GM23338 (cell line): Measurements from ENCODE around the gene LYG2. TPM values are rescaled to one million over a fixed set of nuclear protein-coding genes. Genes with fewer than 3 reads are reported as not detected.
"Not testable (repeated sequence)": the region's sequence is repeated elsewhere in the genome, so short reads cannot be mapped to it uniquely, and the experiment has no call there.

Source experiments
- ATAC-seq: fragments of 200-7000 bp; cut with Tn5 transposase; 3 replicates; pipeline ENCODE4 v1.9.1; 2020
- DNase-seq: peaks from one replicate; pipeline ENCODE4 v3.0.0-alpha.2; 2015; ENCODE audit warnings: low spot score
- H2AFZ ChIP-seq: fragments of 200-600 bp; sonication (generic); 2 replicates; pipeline ENCODE4 v1.8.0; 2016; ENCODE audit warnings: antibody characterized with exemption, mild to moderate bottlenecking, moderate library complexity
- H3F3A ChIP-seq: fragments of 200-600 bp; sonication (generic); replicated peaks from 2 replicates; pipeline ENCODE4 v1.8.0; 2017; ENCODE audit warnings: antibody characterized with exemption, mixed run types, low read depth
- H3K27ac ChIP-seq: fragments of 200-600 bp; sonication (generic); 2 replicates; pipeline ENCODE4 v1.6.1; 2016; ENCODE audit warnings: low read depth
- H3K27me3 ChIP-seq: fragments of 200-600 bp; sonication (generic); 2 replicates; pipeline ENCODE4 v1.8.0; 2016; ENCODE audit warnings: mild to moderate bottlenecking, mixed run types, moderate library complexity; ENCODE audit not compliant: insufficient read depth
- H3K36me3 ChIP-seq: fragments of 200-600 bp; sonication (generic); 2 replicates; pipeline ENCODE4 v1.8.0; 2016; ENCODE audit warnings: mild to moderate bottlenecking; ENCODE audit not compliant: insufficient read depth
- H3K4me1 ChIP-seq: fragments of 200-600 bp; sonication (generic); 2 replicates; pipeline ENCODE4 v1.8.0; 2016; ENCODE audit warnings: mild to moderate bottlenecking, moderate library complexity; ENCODE audit not compliant: insufficient read depth
- H3K4me2 ChIP-seq: fragments of 200-600 bp; sonication (generic); 2 replicates; pipeline ENCODE4 v1.7.1; 2017; ENCODE audit warnings: mixed run types
- H3K4me3 ChIP-seq: fragments of 200-600 bp; sonication (generic); 2 replicates; pipeline ENCODE4 v1.6.1; 2016; ENCODE audit warnings: mixed run types
- H3K79me2 ChIP-seq: fragments of 200-600 bp; sonication (generic); replicated peaks from 2 replicates; pipeline ENCODE4 v1.8.0; 2017; ENCODE audit warnings: mild to moderate bottlenecking; ENCODE audit not compliant: insufficient read depth
- H3K9me2 ChIP-seq: fragments of 200-600 bp; sonication (generic); 2 replicates; pipeline ENCODE4 v1.8.0; 2017; ENCODE audit not compliant: insufficient read depth
- H4K20me1 ChIP-seq: fragments of 200-600 bp; sonication (generic); replicated peaks from 2 replicates; pipeline ENCODE4 v1.8.0; 2017; ENCODE audit warnings: mild to moderate bottlenecking; ENCODE audit not compliant: insufficient read depth
- H3K27ac Mint-ChIP-seq: 2 replicates; pipeline ENCODE4 v1.8.0; 2020; ENCODE audit warnings: inconsistent platforms, mild to moderate bottlenecking, moderate library complexity, mixed read lengths
- H3K27me3 Mint-ChIP-seq: 3 replicates; pipeline ENCODE4 v1.8.0; 2022; ENCODE audit warnings: low read depth, mild to moderate bottlenecking, moderate library complexity, mixed read lengths, inconsistent platforms; ENCODE audit not compliant: insufficient read depth, poor library complexity
- H3K36me3 Mint-ChIP-seq: 3 replicates; pipeline ENCODE4 v1.8.0; 2021; ENCODE audit warnings: low read depth, mild to moderate bottlenecking, inconsistent platforms, moderate library complexity, mixed read lengths
- H3K4me1 Mint-ChIP-seq: 3 replicates; pipeline ENCODE4 v1.8.0; 2020; ENCODE audit warnings: mild to moderate bottlenecking, inconsistent platforms, mixed read lengths
- H3K4me3 Mint-ChIP-seq: 3 replicates; pipeline ENCODE4 v1.8.0; 2021; ENCODE audit warnings: moderate library complexity, mild to moderate bottlenecking, inconsistent platforms, mixed read lengths
- H3K9me3 Mint-ChIP-seq: 3 replicates; pipeline ENCODE4 v1.8.0; 2020; ENCODE audit warnings: moderate library complexity, mild to moderate bottlenecking, inconsistent platforms, mixed read lengths
- CREB1 ChIP-seq: fragments of 250-450 bp; sonication (Bioruptor Pico); IDR thresholded peaks from 2 replicates; pipeline ENCODE4 v1.5.0; 2020; ENCODE audit warnings: low read depth, mild to moderate bottlenecking, moderate library complexity
- JUNB ChIP-seq: IDR thresholded peaks from one replicate; pipeline ENCODE4 v1.6.1; 2016; ENCODE audit warnings: antibody characterized with exemption; ENCODE audit not compliant: unreplicated experiment
- NANOG ChIP-seq: IDR thresholded peaks from 2 replicates; pipeline ENCODE4 v1.6.1; 2016; ENCODE audit warnings: antibody characterized with exemption, borderline replicate concordance
- POLR2AphosphoS5 ChIP-seq: IDR thresholded peaks from 2 replicates; pipeline ENCODE4 v1.6.1; 2016; ENCODE audit warnings: antibody characterized with exemption, low read depth
- ZNF114 ChIP-seq: fragments of 250-450 bp; sonication (Bioruptor Pico); IDR thresholded peaks from 2 replicates; pipeline ENCODE4 v1.5.0; 2020; ENCODE audit warnings: mild to moderate bottlenecking, moderate library complexity
- polyA plus RNA-seq: library from polyadenylated mRNA; unstranded; fragments of >200 nt; fragmentation: Nextera tagmentation; extraction: Ambion mirVana; gene quantifications from 2 replicates; pipeline ENCODE4 v1.2.1, GENCODE V29; 2016
- total RNA-seq: library from RNA; depleted of rRNA; stranded (reverse); fragments of >200 nt; shearing (Covaris generic); gene quantifications from 2 replicates; pipeline ENCODE4 v1.2.3, GENCODE V29; 2014
- TF ChIP-seq, protein P1 (sequence below), 2 experiments: fragments of 200-600 bp in 1 of 2; sonication (generic) in 1 of 2; conservative IDR thresholded peaks; 2 replicates each; pipeline versions ENCODE4 v1.5.1 to v1.6.1; 2016 to 2017; ENCODE audit warnings: antibody characterized with exemption in 2 of 2, low read depth in 2 of 2, mild to moderate bottlenecking in 2 of 2, moderate library complexity in 1 of 2
- TF ChIP-seq, protein P2 (sequence below): IDR thresholded peaks from one replicate; pipeline ENCODE4 v1.6.1; 2018; ENCODE audit warnings: antibody characterized with exemption; ENCODE audit not compliant: unreplicated experiment
- TF ChIP-seq, protein P3 (sequence below): fragments of 250-450 bp; sonication (Bioruptor Pico); IDR thresholded peaks from 2 replicates; pipeline ENCODE4 v1.5.0; 2020; ENCODE audit warnings: mild to moderate bottlenecking, moderate library complexity
- TF ChIP-seq, protein P4 (sequence below): IDR thresholded peaks from 2 replicates; pipeline ENCODE4 v1.6.1; 2016; ENCODE audit warnings: antibody characterized with exemption

The LYG2 gene
- total and polyA plus RNA-seq, 2 experiments from 2014 or later: 0.99 TPM; not detected in 1

DNA sequence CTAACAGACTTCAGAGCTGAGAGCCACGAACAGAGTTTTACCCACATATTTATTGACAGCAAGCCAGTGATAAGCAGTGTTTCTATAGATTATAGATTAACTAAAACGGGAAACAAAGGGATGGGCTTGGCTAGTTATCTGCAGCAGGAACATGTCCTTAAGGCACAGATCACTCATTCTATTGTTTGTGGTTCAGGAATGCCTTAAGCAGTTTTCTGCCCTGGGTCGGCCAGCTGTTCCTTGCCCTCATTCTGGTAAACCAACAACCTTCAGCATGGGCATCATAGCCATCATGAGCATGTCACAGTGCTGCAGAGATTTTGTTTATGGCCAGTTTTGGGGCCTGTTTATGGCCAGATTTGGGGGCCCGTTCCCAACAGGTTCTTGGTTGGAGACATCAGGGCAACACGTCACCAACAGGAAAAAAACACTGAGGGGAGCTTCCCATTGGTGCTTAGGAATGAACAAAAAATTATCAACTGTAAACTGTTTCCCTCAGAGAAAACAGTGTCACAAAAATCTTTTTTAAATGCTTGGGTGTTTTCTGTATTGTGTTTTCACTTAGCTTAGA, 22.8 kb upstream of the LYG2 start:
- not testable (repeated sequence) for H3K27me3 ChIP-seq, H4K20me1 ChIP-seq, H3K27ac Mint-ChIP-seq, H3K36me3 ChIP-seq, H3K4me3 Mint-ChIP-seq, H3K79me2 ChIP-seq, H3K27ac ChIP-seq, DNase-seq, H3K4me3 ChIP-seq, H3F3A ChIP-seq, H3K4me2 ChIP-seq, H3K27me3 Mint-ChIP-seq, H2AFZ ChIP-seq, ATAC-seq, H3K9me2 ChIP-seq
- H3K4me1 ChIP-seq: peaks cover 12% of the 10 kb centered on the region; the same call in 1 of the 2 replicates
- Mint-ChIP-seq H3K4me1 (peaks cover 15% of the 10 kb centered on the region), H3K36me3 (peaks cover 21% of the 10 kb centered on the region; the same call in 2 of the 3 replicates), H3K9me3 (peaks cover 43% of the 10 kb centered on the region)

DNA sequence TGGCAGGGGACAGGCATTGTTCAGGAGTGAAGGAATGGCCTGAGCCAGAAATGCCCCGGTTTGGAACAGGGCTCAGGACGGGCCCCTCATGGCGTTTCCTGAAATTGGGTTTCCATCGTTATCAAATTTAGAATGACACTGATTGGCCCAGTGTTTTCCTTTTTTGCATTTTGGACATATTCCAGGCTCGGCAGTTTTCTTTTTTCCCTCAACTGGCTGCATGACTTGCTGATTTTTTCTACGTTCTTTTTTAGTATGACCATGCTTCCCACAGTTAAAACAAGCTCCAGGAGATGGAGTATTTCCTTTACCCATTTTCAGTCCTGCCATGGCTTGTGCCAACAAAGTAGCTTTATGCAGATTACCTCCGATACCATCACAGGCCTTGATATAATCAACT, 20.4 kb upstream of the LYG2 start:
- H3K27ac Mint-ChIP-seq: no peak overlapping the region
- H3K4me1 Mint-ChIP-seq: peaks cover 2% of the 10 kb centered on the region; the same call in 2 of the 3 replicates
- H3K4me3 ChIP-seq: no peak overlapping the region
- no peaks in the 10 kb centered on the region for H3K79me2 ChIP-seq
- peaks cover 62% of the 10 kb centered on the region for H3K9me3 Mint-ChIP-seq
- peaks cover 28% of the 10 kb centered on the region; the same call in 2 of the 3 replicates for H3K36me3 Mint-ChIP-seq
- ATAC-seq (no peak), DNase-seq (no peak)
- no peak overlapping the region for H2AFZ ChIP-seq
- H3K27me3 Mint-ChIP-seq: peaks cover 2% of the 10 kb centered on the region
- no peak overlapping the region for H3K27ac ChIP-seq
- H3F3A ChIP-seq: no peaks in the 10 kb centered on the region
- peaks cover 1% of the 10 kb centered on the region; the same call in 1 of the 2 replicates for H3K4me1 ChIP-seq
- H3K9me2 ChIP-seq: no peaks in the 10 kb centered on the region
- H3K4me2 ChIP-seq: no peak overlapping the region
- no peaks in the 10 kb centered on the region for H3K36me3 ChIP-seq
- no peak overlapping the region for H3K4me3 Mint-ChIP-seq
- no peaks in the 10 kb centered on the region for H4K20me1 ChIP-seq
- H3K27me3 ChIP-seq: no peaks in the 10 kb centered on the region
- TF ChIP-seq, protein P1, sequence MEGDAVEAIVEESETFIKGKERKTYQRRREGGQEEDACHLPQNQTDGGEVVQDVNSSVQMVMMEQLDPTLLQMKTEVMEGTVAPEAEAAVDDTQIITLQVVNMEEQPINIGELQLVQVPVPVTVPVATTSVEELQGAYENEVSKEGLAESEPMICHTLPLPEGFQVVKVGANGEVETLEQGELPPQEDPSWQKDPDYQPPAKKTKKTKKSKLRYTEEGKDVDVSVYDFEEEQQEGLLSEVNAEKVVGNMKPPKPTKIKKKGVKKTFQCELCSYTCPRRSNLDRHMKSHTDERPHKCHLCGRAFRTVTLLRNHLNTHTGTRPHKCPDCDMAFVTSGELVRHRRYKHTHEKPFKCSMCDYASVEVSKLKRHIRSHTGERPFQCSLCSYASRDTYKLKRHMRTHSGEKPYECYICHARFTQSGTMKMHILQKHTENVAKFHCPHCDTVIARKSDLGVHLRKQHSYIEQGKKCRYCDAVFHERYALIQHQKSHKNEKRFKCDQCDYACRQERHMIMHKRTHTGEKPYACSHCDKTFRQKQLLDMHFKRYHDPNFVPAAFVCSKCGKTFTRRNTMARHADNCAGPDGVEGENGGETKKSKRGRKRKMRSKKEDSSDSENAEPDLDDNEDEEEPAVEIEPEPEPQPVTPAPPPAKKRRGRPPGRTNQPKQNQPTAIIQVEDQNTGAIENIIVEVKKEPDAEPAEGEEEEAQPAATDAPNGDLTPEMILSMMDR (conservative IDR thresholded peaks at IDR 0.05; ENCODE audit: low read depth in 2 of 2): no peak
- TF ChIP-seq, protein P2, sequence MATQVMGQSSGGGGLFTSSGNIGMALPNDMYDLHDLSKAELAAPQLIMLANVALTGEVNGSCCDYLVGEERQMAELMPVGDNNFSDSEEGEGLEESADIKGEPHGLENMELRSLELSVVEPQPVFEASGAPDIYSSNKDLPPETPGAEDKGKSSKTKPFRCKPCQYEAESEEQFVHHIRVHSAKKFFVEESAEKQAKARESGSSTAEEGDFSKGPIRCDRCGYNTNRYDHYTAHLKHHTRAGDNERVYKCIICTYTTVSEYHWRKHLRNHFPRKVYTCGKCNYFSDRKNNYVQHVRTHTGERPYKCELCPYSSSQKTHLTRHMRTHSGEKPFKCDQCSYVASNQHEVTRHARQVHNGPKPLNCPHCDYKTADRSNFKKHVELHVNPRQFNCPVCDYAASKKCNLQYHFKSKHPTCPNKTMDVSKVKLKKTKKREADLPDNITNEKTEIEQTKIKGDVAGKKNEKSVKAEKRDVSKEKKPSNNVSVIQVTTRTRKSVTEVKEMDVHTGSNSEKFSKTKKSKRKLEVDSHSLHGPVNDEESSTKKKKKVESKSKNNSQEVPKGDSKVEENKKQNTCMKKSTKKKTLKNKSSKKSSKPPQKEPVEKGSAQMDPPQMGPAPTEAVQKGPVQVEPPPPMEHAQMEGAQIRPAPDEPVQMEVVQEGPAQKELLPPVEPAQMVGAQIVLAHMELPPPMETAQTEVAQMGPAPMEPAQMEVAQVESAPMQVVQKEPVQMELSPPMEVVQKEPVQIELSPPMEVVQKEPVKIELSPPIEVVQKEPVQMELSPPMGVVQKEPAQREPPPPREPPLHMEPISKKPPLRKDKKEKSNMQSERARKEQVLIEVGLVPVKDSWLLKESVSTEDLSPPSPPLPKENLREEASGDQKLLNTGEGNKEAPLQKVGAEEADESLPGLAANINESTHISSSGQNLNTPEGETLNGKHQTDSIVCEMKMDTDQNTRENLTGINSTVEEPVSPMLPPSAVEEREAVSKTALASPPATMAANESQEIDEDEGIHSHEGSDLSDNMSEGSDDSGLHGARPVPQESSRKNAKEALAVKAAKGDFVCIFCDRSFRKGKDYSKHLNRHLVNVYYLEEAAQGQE: no peak
- TF ChIP-seq, protein P3, sequence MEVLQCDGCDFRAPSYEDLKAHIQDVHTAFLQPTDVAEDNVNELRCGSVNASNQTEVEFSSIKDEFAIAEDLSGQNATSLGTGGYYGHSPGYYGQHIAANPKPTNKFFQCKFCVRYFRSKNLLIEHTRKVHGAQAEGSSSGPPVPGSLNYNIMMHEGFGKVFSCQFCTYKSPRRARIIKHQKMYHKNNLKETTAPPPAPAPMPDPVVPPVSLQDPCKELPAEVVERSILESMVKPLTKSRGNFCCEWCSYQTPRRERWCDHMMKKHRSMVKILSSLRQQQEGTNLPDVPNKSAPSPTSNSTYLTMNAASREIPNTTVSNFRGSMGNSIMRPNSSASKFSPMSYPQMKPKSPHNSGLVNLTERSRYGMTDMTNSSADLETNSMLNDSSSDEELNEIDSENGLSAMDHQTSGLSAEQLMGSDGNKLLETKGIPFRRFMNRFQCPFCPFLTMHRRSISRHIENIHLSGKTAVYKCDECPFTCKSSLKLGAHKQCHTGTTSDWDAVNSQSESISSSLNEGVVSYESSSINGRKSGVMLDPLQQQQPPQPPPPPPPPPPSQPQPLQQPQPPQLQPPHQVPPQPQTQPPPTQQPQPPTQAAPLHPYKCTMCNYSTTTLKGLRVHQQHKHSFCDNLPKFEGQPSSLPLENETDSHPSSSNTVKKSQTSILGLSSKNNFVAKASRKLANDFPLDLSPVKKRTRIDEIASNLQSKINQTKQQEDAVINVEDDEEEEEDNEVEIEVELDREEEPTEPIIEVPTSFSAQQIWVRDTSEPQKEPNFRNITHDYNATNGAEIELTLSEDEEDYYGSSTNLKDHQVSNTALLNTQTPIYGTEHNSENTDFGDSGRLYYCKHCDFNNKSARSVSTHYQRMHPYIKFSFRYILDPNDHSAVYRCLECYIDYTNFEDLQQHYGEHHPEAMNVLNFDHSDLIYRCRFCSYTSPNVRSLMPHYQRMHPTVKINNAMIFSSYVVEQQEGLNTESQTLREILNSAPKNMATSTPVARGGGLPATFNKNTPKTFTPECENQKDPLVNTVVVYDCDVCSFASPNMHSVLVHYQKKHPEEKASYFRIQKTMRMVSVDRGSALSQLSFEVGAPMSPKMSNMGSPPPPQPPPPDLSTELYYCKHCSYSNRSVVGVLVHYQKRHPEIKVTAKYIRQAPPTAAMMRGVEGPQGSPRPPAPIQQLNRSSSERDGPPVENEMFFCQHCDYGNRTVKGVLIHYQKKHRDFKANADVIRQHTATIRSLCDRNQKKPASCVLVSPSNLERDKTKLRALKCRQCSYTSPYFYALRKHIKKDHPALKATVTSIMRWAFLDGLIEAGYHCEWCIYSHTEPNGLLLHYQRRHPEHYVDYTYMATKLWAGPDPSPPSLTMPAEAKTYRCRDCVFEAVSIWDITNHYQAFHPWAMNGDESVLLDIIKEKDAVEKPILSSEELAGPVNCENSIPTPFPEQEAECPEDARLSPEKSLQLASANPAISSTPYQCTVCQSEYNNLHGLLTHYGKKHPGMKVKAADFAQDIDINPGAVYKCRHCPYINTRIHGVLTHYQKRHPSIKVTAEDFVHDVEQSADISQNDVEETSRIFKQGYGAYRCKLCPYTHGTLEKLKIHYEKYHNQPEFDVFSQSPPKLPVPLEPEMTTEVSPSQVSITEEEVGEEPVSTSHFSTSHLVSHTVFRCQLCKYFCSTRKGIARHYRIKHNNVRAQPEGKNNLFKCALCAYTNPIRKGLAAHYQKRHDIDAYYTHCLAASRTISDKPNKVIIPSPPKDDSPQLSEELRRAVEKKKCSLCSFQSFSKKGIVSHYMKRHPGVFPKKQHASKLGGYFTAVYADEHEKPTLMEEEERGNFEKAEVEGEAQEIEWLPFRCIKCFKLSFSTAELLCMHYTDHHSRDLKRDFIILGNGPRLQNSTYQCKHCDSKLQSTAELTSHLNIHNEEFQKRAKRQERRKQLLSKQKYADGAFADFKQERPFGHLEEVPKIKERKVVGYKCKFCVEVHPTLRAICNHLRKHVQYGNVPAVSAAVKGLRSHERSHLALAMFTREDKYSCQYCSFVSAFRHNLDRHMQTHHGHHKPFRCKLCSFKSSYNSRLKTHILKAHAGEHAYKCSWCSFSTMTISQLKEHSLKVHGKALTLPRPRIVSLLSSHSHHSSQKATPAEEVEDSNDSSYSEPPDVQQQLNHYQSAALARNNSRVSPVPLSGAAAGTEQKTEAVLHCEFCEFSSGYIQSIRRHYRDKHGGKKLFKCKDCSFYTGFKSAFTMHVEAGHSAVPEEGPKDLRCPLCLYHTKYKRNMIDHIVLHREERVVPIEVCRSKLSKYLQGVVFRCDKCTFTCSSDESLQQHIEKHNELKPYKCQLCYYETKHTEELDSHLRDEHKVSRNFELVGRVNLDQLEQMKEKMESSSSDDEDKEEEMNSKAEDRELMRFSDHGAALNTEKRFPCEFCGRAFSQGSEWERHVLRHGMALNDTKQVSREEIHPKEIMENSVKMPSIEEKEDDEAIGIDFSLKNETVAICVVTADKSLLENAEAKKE: no peak
- TF ChIP-seq, protein P4, sequence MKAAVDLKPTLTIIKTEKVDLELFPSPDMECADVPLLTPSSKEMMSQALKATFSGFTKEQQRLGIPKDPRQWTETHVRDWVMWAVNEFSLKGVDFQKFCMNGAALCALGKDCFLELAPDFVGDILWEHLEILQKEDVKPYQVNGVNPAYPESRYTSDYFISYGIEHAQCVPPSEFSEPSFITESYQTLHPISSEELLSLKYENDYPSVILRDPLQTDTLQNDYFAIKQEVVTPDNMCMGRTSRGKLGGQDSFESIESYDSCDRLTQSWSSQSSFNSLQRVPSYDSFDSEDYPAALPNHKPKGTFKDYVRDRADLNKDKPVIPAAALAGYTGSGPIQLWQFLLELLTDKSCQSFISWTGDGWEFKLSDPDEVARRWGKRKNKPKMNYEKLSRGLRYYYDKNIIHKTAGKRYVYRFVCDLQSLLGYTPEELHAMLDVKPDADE: no peak
- no peak for TF ChIP-seq JUNB
- no peak for TF ChIP-seq CREB1 (CRISPR knock-in tag)
- TF ChIP-seq ZNF114 (CRISPR knock-in tag): no peak
- no peak for TF ChIP-seq NANOG
- TF ChIP-seq POLR2AphosphoS5: no peak
